Measurements from ENCODE around the gene ZNRF3.
"Not testable (repeated sequence)": the region's sequence is repeated elsewhere in the genome, so short reads cannot be mapped to it uniquely, and the experiment has no call there.

Gene ZNRF3

GRCh38 chr22:28931844-28932567 lies 48.6 kb downstream of the ZNRF3 start:
- no peak for DNase-seq (ENCODE audit: low read depth in 2 of 2)

- no peak for DNase-seq (ENCODE audit: low read depth in 2 of 2)
These were observed 49.9 kb downstream of the ZNRF3 start for GRCh38 chr22:28933321-28933720.

GRCh38 chr22:28934026-28934425 lies 50.7 kb downstream of the ZNRF3 start:
- DNase-seq (ENCODE audit: low read depth in 2 of 2) = no peak

GRCh38 chr22:28935140-28935539 lies 51.8 kb downstream of the ZNRF3 start:
- DNase-seq (ENCODE audit: low read depth in 2 of 2) = no peak

GRCh38 chr22:28935713-28936112 lies 52.3 kb downstream of the ZNRF3 start:
- no peak for DNase-seq (ENCODE audit: low read depth in 2 of 2)

- DNase-seq (ENCODE audit: low read depth in 2 of 2) = no peak
These were observed 52.8 kb downstream of the ZNRF3 start for GRCh38 chr22:28936200-28936599.

GRCh38 chr22:28937206-28938025 lies 54.0 kb downstream of the ZNRF3 start:
- no peak for DNase-seq (ENCODE audit: low read depth in 2 of 2)

- no peak for DNase-seq (ENCODE audit: low read depth in 2 of 2)
These were observed 55.0 kb downstream of the ZNRF3 start for GRCh38 chr22:28938286-28938833.

- DNase-seq (ENCODE audit: low read depth in 2 of 2) = no peak
These were observed 56.0 kb downstream of the ZNRF3 start for GRCh38 chr22:28939394-28939793.

- DNase-seq (ENCODE audit: low read depth in 2 of 2) = no peak
These were observed 56.6 kb downstream of the ZNRF3 start for GRCh38 chr22:28939932-28940331.

- DNase-seq (ENCODE audit: low read depth in 2 of 2) = no peak
These were observed 57.1 kb downstream of the ZNRF3 start for GRCh38 chr22:28940441-28940840.

GRCh38 chr22:28942333-28942732 lies 59.0 kb downstream of the ZNRF3 start:
- no peak for DNase-seq (ENCODE audit: low read depth in 2 of 2)

GRCh38 chr22:28942801-28943500 lies 59.6 kb downstream of the ZNRF3 start:
- no peak for DNase-seq (ENCODE audit: low read depth in 2 of 2)

- no peak for DNase-seq (ENCODE audit: low read depth in 2 of 2)
These were observed 60.1 kb downstream of the ZNRF3 start for GRCh38 chr22:28943501-28943879.

GRCh38 chr22:28947125-28947524 lies 63.8 kb downstream of the ZNRF3 start:
- no peak for DNase-seq (ENCODE audit: low read depth in 2 of 2)

- DNase-seq (ENCODE audit: low read depth in 2 of 2) = no peak
These were observed 65.1 kb downstream of the ZNRF3 start for GRCh38 chr22:28948424-28948823.

GRCh38 chr22:28948860-28949551 lies 65.6 kb downstream of the ZNRF3 start:
- not testable (repeated sequence) for DNase-seq (ENCODE audit: low read depth in 2 of 2)

- no peak for DNase-seq (ENCODE audit: low read depth in 2 of 2)
These were observed 66.4 kb downstream of the ZNRF3 start for GRCh38 chr22:28949788-28950187.

- DNase-seq (ENCODE audit: low read depth in 2 of 2) = no peak
These were observed 67.4 kb downstream of the ZNRF3 start for GRCh38 chr22:28950617-28951411.

GRCh38 chr22:28951530-28951929 lies 68.2 kb downstream of the ZNRF3 start:
- DNase-seq (ENCODE audit: low read depth in 2 of 2) = no peak

GRCh38 chr22:28951969-28952521 lies 68.7 kb downstream of the ZNRF3 start:
- no peak for DNase-seq (ENCODE audit: low read depth in 2 of 2)
